GM21526 (cell line): Measurements from ENCODE around the gene LUZP1.

ENCODE experiments used
- ATAC-seq: cut with Tn5 transposase; IDR thresholded peaks from one replicate; pipeline ENCODE4 v1.9.1; 2021; ENCODE audit warnings: moderate library complexity; ENCODE audit not compliant: unreplicated experiment, low FRiP score

Gene LUZP1

DNA sequence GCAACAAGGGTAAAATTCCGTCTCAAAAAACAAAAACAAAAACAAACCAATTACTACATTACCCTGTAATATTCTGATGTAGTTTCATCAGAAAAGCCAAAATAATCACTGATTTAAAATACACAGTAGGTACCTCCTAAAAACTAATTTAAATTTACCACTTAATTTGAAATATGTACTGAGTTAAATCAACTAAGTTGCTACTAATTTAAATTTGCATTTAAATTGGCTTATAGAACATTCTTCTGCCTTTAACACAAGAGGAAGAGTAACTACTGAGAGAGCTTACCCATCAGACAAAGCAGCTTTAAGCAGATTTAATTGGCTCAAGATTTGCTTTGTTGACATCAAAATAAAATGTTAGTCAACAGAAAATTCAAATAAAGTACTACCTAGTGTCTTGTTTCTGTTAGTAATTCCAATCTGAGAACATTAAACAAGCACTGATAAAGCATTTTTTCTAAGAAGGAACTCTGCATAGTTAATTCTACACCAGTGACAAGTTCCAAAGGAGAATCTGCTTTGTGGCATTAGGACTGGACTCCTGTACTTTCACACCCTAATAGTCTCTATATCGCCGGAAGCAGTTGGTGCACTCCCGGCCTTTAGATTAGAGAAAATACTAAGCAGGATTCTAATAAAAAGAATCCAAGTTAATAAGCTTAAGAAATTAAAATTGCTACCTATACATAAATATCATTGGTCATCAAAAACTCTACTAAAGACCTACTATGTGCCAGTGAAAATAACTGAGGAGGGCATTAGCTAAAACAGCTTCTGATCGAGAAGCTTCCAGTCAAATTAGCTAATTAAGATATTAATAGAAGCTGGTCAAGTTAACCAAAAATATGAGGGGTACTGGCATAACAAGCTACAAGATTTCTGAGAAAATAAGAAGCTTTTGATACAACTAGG is 8.4 kb downstream of the LUZP1 start:
- no peak for ATAC-seq

DNA sequence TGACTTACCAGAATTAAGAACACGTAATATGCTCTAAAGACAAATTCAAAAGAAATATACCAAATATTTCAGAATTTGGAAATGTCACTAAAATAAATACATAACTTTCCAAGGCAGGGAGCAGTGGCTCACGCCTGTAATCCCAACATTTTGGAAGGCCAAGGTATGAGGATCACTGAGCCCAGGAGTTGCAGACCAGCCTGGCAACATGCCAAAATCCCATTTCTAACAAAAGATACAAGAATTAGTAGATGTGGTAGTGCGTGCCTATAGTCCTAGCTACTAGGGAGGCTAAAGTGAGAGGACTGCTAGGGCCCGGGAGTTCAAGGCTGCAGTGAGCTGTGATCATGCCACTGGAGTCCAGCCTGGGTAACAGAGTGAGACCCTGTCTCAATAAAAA is 11.7 kb downstream of the LUZP1 start:
- no peak for ATAC-seq

DNA sequence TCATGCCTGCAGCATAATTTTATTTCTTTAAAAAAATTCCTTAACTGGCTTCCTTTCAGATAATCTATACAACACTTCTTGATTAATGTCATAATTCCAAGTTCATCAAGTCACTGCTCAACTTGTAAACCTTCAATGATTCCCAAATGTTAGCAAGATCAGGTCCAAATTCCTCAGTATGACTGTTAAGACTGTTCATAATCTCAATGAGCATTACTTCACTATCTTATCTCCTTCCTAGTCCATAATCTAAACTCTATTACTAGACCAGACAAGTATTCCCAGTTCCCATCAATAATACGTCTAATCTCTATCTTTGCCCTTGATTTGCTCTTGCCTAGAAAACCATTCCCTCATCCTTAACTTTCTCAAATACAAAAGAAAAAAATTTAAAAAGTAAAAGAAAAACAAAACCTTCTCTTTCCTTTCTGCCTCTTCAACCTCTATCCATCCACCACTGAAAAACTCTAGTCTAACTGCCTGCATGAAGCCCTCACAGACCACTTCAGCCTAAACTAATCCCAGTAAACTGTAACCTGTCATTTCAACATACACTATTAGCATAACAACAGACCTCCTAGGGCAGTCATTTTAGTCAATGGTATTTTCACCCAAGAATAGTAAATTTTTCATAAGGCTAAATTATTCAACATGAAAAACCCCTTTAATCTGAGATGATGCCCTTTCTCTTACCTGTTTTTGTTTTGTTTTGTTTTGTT is 15.5 kb downstream of the LUZP1 start:
- ATAC-seq = no peak

DNA sequence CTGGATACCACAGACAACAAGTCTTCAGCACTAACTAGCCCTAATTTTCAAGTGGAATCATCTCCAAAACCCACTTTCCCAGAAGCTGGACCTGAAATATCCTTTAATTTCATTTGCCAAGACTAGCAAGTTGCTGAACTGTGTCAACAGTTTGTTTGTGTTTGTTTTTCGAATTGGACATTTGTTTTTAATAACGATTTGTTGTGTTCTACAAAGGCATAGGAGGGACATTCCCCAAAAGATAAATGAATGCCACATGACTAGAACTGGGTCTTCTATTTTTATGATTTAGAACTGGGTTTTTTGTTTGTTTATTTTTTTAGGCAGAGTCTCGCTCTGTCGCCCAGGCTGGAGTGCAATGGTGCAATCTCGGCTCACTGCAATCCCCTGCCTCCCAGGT is 17.9 kb downstream of the LUZP1 start:
- no peak for ATAC-seq

DNA sequence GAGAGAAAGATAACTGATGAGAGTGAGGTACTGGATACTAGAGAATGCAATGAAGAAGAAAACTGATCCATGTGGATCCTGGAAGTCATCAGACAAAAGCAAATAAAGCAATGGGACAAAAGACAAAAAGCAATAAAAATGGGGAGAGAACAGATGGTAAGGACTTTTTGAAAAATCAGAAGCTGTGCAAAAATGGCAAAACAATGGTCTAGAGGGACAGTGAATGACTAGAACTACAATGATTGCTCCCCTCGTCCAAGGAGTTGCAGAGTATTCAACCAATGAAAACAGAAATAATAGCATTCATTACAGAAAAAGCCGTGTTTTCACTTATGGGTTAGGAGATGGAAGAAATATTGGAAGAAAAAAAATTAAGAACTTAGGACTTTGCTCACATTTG is 18.5 kb downstream of the LUZP1 start:
- no peak for ATAC-seq

DNA sequence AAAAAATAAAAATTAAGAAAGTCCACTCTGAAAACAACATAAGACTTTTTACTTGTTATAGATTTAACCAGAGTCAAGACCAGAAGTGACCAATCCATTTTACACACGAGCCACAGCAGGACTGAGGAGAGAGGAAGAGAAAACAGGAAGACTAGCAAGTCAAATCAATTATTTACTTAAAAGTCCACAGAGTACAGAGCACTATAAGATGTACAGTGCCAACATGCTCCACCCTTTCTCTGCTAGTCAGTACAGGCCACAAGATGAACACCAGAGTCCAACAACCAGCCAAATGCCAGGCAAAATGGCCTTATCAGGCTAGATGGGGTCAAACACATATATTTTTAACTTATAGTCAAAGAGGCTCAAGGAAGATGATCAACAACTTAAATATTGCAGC is 19.5 kb downstream of the LUZP1 start:
- no peak for ATAC-seq

DNA sequence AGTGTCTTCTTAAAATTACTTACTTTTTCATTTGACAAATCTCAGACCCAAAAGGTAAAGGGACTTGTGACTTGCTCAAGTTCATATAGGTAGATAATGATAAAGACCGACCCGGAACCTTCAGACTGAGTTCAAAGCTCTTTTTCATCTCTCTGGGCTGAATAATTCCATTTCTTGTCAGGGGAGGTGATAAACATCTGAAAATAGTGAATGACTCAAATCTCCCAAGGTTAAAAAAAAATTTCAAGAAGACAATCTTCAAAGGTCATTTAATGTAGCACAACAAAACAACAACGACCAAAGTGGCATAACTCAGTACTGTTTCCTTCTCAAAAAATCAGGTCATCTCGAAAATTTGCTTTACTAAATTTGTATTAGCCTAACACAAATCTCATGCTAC is 20.6 kb downstream of the LUZP1 start:
- no peak for ATAC-seq

DNA sequence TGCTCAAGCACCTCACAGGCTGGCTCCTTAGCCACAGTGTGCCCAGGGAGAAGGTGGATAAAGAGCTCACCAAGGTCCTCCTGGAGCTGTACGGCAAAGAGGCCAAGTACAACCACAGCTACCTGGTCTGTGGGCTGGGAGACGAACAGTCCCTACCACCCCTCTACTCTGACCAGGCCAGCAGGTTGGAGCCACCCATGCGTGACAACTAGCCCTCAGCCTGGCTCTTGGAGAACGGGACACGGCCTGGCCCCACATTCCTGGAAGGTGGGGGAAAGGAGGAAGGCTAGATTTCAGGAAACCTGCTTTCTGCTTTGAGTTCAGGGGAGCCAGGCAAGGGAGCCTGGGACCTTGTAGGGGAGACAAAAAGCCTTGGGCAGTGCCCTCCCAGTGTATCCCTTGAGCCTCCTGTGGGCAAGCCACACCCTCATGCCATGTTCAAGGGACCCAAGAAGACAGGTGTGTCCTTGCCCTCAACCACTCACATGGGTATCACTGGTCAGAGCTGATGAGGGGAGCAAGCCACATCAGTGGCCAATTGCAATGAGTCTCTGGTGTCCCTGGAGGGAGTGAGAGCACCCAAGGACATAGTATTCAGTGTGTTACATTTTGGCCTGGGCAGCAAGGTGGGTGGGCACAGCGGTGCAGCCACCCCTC is 27.6 kb downstream of the LUZP1 start:
- ATAC-seq = no peak

DNA sequence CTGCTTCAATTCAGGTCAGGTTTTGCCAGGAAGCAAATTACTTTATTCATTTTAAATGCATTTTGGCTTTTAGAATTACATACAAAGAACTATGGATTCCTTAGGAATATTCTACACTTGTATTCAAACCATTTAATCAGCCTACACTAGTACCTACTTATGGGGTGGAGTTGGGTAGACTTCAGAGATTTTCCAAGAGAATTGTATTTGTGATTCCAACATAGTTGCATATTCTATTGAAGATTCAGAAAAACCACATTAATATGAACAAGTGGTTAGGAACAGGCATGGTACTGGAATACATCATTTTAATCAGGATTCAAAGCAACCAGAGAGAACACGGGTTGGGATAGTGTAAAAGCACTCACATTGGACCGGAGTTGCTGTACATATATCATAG is 33.4 kb downstream of the LUZP1 start:
- ATAC-seq = no peak

DNA sequence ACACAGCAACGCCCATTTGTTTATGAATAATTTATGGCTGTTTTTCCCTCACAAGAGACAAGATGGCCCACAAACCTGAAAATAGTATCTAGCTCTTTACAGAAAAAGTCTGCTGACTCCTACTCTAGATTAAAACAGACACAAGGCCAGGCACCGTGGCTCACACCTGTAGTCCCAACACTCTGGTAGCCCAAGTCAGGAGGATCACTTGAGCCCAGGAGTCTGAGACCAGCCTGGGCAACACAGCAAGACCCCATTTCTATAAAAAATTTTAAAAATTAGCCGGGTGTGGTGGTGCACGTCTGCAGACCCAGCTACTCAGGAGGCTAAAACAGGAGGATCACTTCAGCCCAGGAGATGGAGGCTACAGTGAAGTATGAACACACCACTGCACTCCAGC is 34.6 kb downstream of the LUZP1 start:
- no peak for ATAC-seq

DNA sequence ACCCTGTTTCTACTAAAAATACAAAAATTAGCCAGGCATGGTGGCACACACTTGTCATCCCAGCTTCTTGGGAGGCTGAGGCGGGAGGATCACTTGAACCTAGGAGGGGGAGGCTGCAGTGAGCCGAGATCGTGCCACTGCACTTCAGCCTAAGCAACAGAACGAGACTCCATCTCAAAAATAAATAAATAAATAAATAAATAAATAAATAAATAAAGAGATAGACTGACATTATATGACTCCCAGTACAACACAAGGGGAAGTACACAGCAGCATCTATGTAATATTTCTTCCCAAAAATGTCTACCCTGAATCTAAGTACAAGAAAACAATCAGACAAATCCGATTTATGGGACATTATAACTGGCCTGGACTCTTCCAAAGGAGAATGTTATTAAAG is 35.1 kb downstream of the LUZP1 start:
- ATAC-seq = no peak

DNA sequence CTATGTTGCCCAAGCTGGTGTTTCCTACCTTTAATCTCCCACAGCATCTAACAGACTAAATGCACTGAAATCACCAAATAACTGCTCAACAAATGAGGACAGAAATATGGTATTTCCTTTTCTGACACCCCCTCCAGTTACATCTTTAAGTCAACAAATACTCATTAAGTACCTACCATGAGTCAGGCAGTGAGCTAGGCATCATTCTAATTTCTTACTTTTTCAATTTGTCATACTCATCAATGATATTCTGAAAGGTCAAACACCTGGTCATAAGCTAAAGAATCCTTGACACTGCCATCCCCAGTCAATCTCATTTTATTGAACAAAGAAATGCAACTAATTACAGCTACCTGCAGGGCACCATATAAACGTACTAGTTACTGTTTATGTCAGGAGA is 36.6 kb downstream of the LUZP1 start:
- ATAC-seq = no peak

DNA sequence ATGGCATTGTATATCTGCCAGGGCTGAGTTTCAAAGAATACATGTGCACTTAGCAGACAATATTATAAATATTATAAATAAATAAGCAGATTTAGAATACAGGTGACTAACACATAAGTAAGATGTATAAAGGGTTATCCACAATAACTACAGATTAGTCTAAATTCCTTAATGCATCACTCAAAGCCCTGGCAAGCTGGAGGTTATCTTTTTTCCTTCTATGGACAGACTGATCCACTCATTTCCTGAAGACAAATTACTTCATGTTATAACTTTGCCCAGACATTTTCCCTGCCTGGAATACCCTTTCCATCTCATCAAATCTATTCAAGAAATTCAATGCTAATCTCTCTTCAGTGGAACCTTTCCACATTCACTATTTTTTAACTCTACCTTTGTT is 38.8 kb downstream of the LUZP1 start:
- ATAC-seq = no peak

DNA sequence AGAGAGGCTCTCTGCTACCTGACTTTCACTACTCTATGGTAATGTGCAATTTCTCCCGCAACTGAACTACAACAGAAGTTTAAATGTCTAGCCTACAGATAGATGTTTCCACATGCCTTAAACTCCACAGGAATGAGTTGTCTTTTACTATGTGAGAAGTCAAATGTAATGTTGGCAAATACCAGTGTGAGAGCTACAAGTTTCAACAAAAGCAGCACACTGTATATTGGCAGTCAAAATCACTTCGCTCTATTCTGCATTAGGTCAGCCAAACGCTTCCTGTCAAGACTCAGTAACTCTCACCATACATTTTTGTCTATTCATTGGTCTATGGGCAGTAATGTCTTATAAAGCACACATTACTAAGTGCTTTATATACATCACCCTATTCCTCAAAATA is 41.9 kb downstream of the LUZP1 start:
- ATAC-seq = no peak

DNA sequence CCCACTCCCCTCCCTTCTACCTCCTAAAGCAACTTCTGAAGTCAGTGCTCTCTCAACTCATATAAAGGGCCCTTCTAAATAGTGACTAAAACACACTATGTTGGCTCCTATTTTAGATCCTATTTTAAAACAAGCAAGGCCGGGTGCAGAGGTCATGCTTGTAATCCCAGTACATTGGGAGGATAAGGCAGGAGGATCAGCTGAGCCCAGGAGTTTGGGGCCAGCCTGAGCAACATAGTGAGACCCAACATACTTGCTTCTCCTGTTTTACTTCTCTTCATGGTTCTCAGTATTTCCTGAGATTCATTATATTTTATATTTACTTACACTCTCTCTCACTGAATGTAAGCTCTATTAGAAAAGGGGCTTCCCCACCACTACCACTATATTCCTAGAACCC is 42.5 kb downstream of the LUZP1 start:
- no peak for ATAC-seq

DNA sequence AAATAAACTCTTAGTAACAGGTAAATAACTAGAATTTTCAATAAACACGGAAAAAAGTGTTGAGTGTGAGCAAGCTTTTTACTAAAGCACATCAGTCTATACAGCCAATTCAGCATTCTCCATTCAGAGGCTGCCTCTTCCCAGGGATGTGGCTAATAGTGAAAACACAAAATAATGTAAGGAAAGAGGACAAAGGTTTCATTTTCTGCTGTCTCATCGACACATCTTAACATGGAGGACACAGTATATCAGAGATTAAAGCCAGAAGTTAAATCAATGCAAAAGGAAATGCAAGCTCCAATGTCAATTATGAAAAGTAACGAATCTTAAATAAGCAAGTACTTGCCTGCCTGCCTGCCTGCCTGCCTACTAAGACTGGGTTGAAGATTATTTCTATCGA is 43.2 kb downstream of the LUZP1 start:
- ATAC-seq = no peak

DNA sequence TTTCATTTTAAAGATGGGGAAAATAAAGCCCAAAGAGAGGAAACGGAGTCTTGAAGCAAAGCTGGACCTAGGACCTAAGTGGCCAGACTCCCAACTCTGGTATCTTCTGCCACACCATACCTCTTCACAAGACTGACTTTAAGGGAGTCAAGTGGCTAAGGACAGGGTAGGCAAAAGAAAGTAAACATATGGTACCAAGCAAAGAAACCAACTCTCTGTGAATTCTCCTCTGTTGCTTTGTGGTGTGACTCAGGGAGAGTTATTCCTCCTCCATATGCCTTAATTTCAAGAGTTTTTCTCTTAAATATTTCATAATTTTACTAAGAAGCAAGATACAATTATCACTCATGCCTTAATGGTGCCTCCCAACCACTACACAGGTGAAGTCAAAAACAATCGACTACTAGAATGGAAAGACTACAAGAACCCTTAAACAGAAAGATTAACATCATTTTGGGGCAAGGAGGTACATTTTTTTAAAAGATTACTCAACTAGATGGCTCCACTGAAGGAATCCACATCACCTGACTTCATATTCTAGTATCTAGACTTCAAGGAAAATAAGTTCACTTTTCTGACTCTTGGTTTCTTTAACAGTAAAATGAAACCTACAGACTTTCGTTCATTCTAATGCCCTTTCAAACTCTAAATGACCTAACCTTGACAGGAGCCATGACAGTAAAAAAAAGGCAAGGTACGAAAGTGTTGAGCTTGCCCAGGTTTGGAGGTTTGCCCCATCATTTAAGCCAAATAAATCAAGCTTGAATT is 44.2 kb downstream of the LUZP1 start:
- no peak for ATAC-seq

DNA sequence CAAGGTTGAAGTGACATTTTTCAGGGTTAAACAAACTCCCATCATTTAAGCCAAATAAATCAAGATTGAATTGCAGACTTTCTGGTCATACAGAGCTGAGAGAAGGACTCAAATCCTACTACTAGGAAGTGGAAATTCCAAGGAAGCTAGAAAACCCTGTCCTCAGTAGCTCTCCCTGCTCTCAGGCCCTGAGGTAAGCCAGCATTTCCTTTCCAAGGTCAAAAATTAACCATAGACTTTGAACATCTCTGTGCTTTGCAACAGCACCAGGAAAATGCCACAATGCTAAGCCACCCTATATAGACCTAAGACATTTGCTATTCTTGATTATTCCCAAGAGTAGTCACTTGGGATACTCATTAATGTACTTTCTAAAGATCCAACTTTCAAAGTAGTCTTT is 45.1 kb downstream of the LUZP1 start:
- no peak for ATAC-seq

DNA sequence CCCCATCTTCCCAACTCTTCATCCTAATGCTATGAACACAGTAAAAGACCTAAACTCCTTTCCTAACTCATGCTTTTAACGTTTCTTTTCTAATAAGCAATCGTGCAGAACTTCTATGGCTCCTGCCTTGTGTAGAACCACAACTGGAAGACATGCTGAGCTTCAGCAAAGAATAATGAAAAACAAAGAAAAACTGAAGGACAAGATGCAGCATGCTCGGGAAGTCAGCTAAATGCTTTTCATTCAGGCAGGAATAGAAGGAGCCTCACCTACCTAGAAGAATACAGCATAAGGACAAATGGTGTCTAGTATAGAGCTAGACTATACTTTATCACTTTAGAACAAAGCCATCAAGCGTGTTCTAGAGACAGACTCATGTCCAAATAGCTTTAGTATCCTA is 45.9 kb downstream of the LUZP1 start:
- no peak for ATAC-seq

DNA sequence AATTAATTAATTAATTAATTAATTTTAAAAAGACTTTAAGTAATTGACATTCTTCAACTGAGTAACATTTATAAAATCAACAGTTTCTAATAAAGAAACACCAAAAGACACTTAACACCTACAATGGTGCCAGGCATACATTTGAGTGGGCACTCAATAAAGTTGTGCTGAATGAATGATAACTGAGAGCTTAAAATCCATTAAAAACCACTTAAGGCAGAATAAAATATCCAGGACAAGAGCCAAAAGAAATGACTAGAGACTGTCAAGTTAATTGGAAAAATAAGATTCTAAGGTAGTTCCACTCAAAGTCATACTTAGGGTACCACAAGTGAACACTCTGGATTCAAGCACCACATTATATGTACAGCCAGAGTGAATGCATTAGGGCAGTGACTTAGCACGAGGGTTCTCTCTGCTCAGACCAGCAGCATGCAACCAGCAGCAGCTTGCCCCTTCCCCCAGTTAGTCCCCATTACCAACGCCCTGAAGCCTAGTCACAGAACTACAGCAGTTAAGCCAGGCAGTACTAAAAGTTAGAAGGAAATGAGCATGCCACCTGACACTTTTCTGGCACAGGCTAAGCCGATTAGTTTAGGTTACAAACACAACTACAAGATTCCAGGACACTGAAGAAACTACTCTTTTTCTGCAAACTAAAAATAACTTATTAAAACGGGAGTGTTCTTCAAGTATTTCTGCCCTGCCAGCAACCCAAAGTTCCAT is 46.5 kb downstream of the LUZP1 start:
- ATAC-seq = no peak
